ENCODE measurements around the gene ZP3.

- TF ChIP-seq EP300 (IDR thresholded peaks at IDR 0.05) (no peak), CTCF (IDR thresholded peaks at IDR 0.05) (no peak), POLR2A (IDR thresholded peaks at IDR 0.05) (no peak)
These were observed 6.1 kb downstream of the ZP3 start for GRCh38 chr7:76430836-76431235.
